Panc1 (cell line): ENCODE measurements around the gene LGALS4. TPM values are rescaled to one million over a fixed set of nuclear protein-coding genes. Genes with fewer than 3 reads are reported as not detected.

Experiments
- ATAC-seq: fragments of 200-7000 bp; cut with Tn5 transposase; 2 replicates; pipeline ENCODE4 v1.9.1; 2020; ENCODE audit warnings: mild to moderate bottlenecking, moderate library complexity
- BruUV-seq: library from RNA; stranded (reverse); fragments of 400-500 nt; replicated peaks from 2 replicates; lab custom pipeline; 2021; lab: Mats Ljungman, UMichigan
- CTCF ChIA-PET: fragments of 300-600 bp; sonication (Branson Sonifier 250); formaldehyde crosslinking; loops from one replicate; lab custom pipeline; 2022; ENCODE audit warnings: antibody characterized with exemption; lab: Charles Lee
- POLR2A ChIA-PET: fragments of 300-600 bp; sonication (Branson Sonifier 250); formaldehyde crosslinking; loops from one replicate; lab custom pipeline; 2022; ENCODE audit warnings: antibody characterized with exemption; lab: Charles Lee
- DNase-seq: peaks from one replicate; pipeline ENCODE4 v3.0.0-alpha.2; 2010; ENCODE audit warnings: low read depth, low spot score
- H3K27ac ChIP-seq: 2 replicates; pipeline ENCODE4 v1.5.1; 2011; ENCODE audit warnings: mild to moderate bottlenecking, low read length, inconsistent platforms
- H3K27me3 ChIP-seq: fragments of 200-500 bp; sonication (Bioruptor generic); 2 replicates; pipeline ENCODE4 v1.6.0; 2014; ENCODE audit warnings: low read length, inconsistent platforms; ENCODE audit not compliant: control insufficient read depth, insufficient read depth
- H3K36me3 ChIP-seq: fragments of 200-500 bp; sonication (Bioruptor generic); 2 replicates; pipeline ENCODE4 v1.5.1; 2014; ENCODE audit warnings: inconsistent platforms, mild to moderate bottlenecking, low read length, moderate library complexity; ENCODE audit not compliant: control insufficient read depth, insufficient read depth
- H3K4me1 ChIP-seq: 2 replicates; pipeline ENCODE4 v1.5.1; 2011; ENCODE audit warnings: inconsistent platforms, mild to moderate bottlenecking, low read length, moderate library complexity; ENCODE audit not compliant: control insufficient read depth, insufficient read depth
- H3K4me3 ChIP-seq, 2 experiments: 2 replicates each; pipeline ENCODE4 v1.5.1; 2011 to 2012; ENCODE audit warnings: low read depth in 2 of 2, low read length in 2 of 2, mild to moderate bottlenecking in 2 of 2, inconsistent platforms in 1 of 2, moderate library complexity in 1 of 2
- H3K9me3 ChIP-seq: fragments of 200-500 bp; sonication (Bioruptor generic); 2 replicates; pipeline ENCODE4 v1.5.1; 2014; ENCODE audit warnings: low read depth, mild to moderate bottlenecking, inconsistent platforms, low read length, moderate library complexity; ENCODE audit not compliant: control insufficient read depth, insufficient read depth
- POLR2AphosphoS5 ChIP-seq: IDR thresholded peaks from 2 replicates; pipeline ENCODE4 v1.6.1; 2012; ENCODE audit warnings: mild to moderate bottlenecking, low read depth, low read length, moderate library complexity
- SIN3A ChIP-seq: IDR thresholded peaks from 2 replicates; pipeline ENCODE4 v1.6.1; 2012; ENCODE audit warnings: low read depth, mild to moderate bottlenecking, low read length, moderate library complexity, borderline replicate concordance; ENCODE audit not compliant: insufficient read depth
- TCF7L2 ChIP-seq: IDR thresholded peaks from 2 replicates; pipeline ENCODE4 v1.6.1; 2011; ENCODE audit warnings: mild to moderate bottlenecking, low read depth, low read length, inconsistent platforms
- in situ Hi-C: cut with HindIII; loops from 2 replicates; pipeline ENCODE4 v1.10.0; 2016; ENCODE audit warnings: low sequenced_read_pairs, low pct_unique_long_range_greater_than_20kb
- intact Hi-C: fragments of 100-400 bp; cut with micrococcal nuclease; formaldehyde crosslinking; loops from one replicate; pipeline ENCODE4 v1.10.0; 2022; ENCODE audit not compliant: unreplicated experiment
- total RNA-seq: library from RNA; stranded (reverse); gene quantifications from one replicate; pipeline ENCODE4 v1.2.1, GENCODE V29; 2021; ENCODE audit not compliant: unreplicated experiment
- TF ChIP-seq, protein P1 (sequence below), 2 experiments: IDR thresholded peaks; 2 replicates each; pipeline ENCODE4 v1.6.1; 2011 to 2012; ENCODE audit warnings: low read depth in 2 of 2, control low read depth in 1 of 2, low read length in 1 of 2, mild to moderate bottlenecking in 1 of 2, moderate library complexity in 1 of 2; ENCODE audit not compliant: insufficient read depth in 1 of 2

LGALS4 gene
- total RNA-seq, 1 experiment from 2014 or later: 3.9 TPM

DNA sequence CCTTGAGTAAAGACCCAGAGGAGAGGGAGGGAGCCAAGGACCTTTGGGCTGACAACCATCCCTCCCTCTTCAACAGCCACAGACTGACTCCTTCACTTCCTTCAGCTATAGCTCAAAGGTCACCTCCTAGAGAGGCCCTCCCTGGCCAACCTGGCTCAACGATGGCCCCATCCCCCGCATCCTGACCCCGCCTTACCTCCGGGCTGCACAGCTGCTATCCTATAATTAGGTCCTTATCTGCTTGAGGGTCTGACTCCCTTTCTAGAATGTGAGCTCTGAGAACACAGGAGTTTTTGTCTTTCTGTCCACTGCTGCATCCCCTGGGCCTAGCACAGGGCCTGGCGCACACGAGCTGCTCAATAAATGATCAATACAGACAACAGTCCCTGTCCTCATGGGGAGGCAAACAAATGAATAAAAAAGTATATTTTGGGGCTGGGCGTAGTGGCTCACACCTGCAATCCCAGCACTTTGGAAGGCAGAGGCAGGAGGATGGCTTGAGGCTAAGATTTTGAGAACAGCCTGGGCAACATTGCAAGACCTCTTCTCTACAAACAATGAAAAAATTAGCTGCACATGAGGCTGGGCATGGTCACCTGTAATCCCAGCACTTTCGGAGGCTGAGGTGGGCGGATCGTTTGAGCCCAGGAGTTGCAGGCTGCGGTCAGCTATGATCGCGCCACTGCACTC is 6.6 kb upstream of the LGALS4 start:
- no peaks in the 10 kb centered on the region for H3K27me3 ChIP-seq
- intact Hi-C loops: no loop called here
- peaks cover 8% of the 10 kb centered on the region; the same call in 1 of the 2 replicates for H3K36me3 ChIP-seq
- POLR2A ChIA-PET: interaction anchor here (0.6 to 0.7 kb wide), 2 partner anchors 13 to 52 kb away, joined by 3 to 4 read pairs; no protein-coding TSS in a partner anchor
- CTCF ChIA-PET: interaction anchor here (0.7 kb wide), 2 partner anchors 33 to 181 kb away, joined by 3 read pairs; no protein-coding TSS in a partner anchor
- no peaks in the 10 kb centered on the region for H3K9me3 ChIP-seq
- DNase-seq (no peak), ATAC-seq (no peak)
- peaks cover 4% of the 10 kb centered on the region for H3K4me1 ChIP-seq
- in situ Hi-C loops: no loop called here
- H3K27ac ChIP-seq: no peak overlapping the region
- no TSS peak for BruUV-seq
- TF ChIP-seq SIN3A (no peak), TCF7L2 (no peak), POLR2AphosphoS5 (0 out of 2 replicates have a peak, but pooled peaks have one; percentile 34)
- no peak overlapping the region for H3K4me3 ChIP-seq

DNA sequence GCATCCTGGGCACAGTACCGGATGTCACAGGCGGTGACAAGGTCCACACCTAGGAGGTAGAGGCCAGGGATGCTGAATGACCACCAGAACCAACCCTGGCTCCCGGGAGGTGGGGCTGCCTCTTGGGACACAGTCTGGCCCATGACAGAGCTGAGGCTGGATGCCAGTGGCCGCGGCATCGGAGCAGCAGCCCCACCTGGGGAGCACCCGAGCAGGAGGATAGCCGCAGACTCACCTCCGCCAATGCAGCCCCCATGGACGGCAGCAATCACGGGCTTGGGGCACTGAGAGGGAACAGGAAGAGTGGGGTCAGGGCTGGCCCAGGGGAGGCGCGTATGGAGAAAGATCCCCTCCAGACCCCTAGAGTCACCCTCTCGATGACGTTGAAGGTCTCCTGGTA is 4.3 kb upstream of the LGALS4 start:
- Histone ChIP-seq H3K4me1 (peaks cover 8% of the 10 kb centered on the region), H3K9me3 (no peaks in the 10 kb centered on the region), H3K36me3 (peaks cover 8% of the 10 kb centered on the region; the same call in 1 of the 2 replicates), H3K27me3 (no peaks in the 10 kb centered on the region), H3K4me3 (no peak overlapping the region), H3K27ac (no peak overlapping the region)
- DNase-seq (no peak), ATAC-seq (no peak)
- no peak; the same call in 1 of the 2 replicates for TF ChIP-seq POLR2AphosphoS5
- TF ChIP-seq, protein P1, sequence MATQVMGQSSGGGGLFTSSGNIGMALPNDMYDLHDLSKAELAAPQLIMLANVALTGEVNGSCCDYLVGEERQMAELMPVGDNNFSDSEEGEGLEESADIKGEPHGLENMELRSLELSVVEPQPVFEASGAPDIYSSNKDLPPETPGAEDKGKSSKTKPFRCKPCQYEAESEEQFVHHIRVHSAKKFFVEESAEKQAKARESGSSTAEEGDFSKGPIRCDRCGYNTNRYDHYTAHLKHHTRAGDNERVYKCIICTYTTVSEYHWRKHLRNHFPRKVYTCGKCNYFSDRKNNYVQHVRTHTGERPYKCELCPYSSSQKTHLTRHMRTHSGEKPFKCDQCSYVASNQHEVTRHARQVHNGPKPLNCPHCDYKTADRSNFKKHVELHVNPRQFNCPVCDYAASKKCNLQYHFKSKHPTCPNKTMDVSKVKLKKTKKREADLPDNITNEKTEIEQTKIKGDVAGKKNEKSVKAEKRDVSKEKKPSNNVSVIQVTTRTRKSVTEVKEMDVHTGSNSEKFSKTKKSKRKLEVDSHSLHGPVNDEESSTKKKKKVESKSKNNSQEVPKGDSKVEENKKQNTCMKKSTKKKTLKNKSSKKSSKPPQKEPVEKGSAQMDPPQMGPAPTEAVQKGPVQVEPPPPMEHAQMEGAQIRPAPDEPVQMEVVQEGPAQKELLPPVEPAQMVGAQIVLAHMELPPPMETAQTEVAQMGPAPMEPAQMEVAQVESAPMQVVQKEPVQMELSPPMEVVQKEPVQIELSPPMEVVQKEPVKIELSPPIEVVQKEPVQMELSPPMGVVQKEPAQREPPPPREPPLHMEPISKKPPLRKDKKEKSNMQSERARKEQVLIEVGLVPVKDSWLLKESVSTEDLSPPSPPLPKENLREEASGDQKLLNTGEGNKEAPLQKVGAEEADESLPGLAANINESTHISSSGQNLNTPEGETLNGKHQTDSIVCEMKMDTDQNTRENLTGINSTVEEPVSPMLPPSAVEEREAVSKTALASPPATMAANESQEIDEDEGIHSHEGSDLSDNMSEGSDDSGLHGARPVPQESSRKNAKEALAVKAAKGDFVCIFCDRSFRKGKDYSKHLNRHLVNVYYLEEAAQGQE (IDR thresholded peaks at IDR 0.05; ENCODE audit: insufficient read depth in 1 of 2, low read depth in 2 of 2, low read length in 1 of 2): 0 out of 4 replicates have a peak, but pooled peaks of 1 of the 2 experiments have one; percentile 39
- ChIA-PET POLR2A (interaction anchor here (0.5 to 0.6 kb wide), 3 partner anchors 42 to 1521 kb away, joined by 3 read pairs; no protein-coding TSS in a partner anchor), CTCF (interaction anchor here (0.6 to 1.6 kb wide), 2 partner anchors 47 to 75 kb away, joined by 4 to 7 read pairs; no protein-coding TSS in a partner anchor)
- intact Hi-C loops (no loop called here), in situ Hi-C loops (no loop called here)
- BruUV-seq: no TSS peak

GRCh38 chr19:38816131-38816750 is 3.5 kb upstream of the LGALS4 start:
- H3K27ac ChIP-seq: no peak overlapping the region
- no peak for TF ChIP-seq SIN3A
- 0 out of 2 replicates have a peak, but pooled peaks have one; percentile 12 for TF ChIP-seq POLR2AphosphoS5
- no TSS peak for BruUV-seq
- ATAC-seq: no peak
- peaks cover 8% of the 10 kb centered on the region; the same call in 1 of the 2 replicates for H3K36me3 ChIP-seq
- no peaks in the 10 kb centered on the region for H3K9me3 ChIP-seq
- CTCF ChIA-PET: interaction anchor here (1.6 kb wide), 1 partner anchor 47 kb away, joined by 4 read pairs; no protein-coding TSS in a partner anchor
- H3K4me3 ChIP-seq: no peak overlapping the region
- DNase-seq: no peak
- intact Hi-C loops: no loop called here
- H3K27me3 ChIP-seq: no peaks in the 10 kb centered on the region
- H3K4me1 ChIP-seq: peaks cover 8% of the 10 kb centered on the region
- in situ Hi-C loops: no loop called here
- POLR2A ChIA-PET: no interaction called here
